ENCODE data around the gene LRRFIP1.

Gene LRRFIP1

GRCh38 chr2:237720444-237720843 is 93.1 kb downstream of the LRRFIP1 start:
- Mint-ChIP-seq H3K4me1 (peaks cover 80% of the 10 kb centered on the region), H3K9me3 (no peaks in the 10 kb centered on the region), H3K36me3 (peaks cover 3% of the 10 kb centered on the region), H3K27ac (no peak overlapping the region), H3K27me3 (no peaks in the 10 kb centered on the region), H3K4me3 (no peak overlapping the region)

DNA sequence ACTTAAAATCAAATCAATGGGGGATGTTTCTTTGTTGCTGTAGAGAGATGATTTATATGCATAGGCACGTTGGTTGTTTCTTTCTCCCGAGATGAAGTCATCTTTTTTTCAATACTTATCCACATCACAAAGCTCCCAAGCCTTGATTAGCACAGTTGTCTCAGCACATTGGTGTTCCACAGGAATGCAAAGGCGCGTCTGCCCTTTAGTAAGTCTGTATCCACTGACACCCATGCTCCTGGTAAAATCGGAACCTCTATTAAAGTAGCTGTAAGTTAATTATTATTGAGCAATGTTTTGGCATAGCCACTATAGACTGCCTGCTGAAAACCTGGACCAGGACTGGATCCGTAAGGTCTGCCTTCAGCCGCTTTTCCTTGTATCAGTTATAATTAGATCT is 93.6 kb downstream of the LRRFIP1 start:
- H3K4me3 Mint-ChIP-seq = no peak overlapping the region
- H3K9me3 Mint-ChIP-seq = no peaks in the 10 kb centered on the region
- peaks cover 77% of the 10 kb centered on the region for H3K4me1 Mint-ChIP-seq
- H3K27ac Mint-ChIP-seq = no peak overlapping the region
- H3K27me3 Mint-ChIP-seq = no peaks in the 10 kb centered on the region
- peaks cover 3% of the 10 kb centered on the region for H3K36me3 Mint-ChIP-seq

- Mint-ChIP-seq H3K27ac (peak overlapping the region; percentile 52), H3K4me3 (no peak overlapping the region)
Measured at GRCh38 chr2:237721458-237721857, 94.1 kb downstream of the LRRFIP1 start.

GRCh38 chr2:237722616-237723015 is 95.2 kb downstream of the LRRFIP1 start:
- peaks cover 74% of the 10 kb centered on the region for H3K4me1 Mint-ChIP-seq
- no peaks in the 10 kb centered on the region for H3K9me3 Mint-ChIP-seq
- H3K27ac Mint-ChIP-seq = no peak overlapping the region

More at GRCh38 chr2:237721458-237721857, 94.1 kb downstream of the LRRFIP1 start:
- Mint-ChIP-seq H3K9me3 (no peaks in the 10 kb centered on the region), H3K4me1 (peaks cover 76% of the 10 kb centered on the region), H3K27me3 (no peaks in the 10 kb centered on the region), H3K36me3 (peaks cover 3% of the 10 kb centered on the region)

GRCh38 chr2:237723023-237723422 is 95.6 kb downstream of the LRRFIP1 start:
- Mint-ChIP-seq H3K36me3 (peaks cover 3% of the 10 kb centered on the region), H3K4me1 (peaks cover 74% of the 10 kb centered on the region), H3K9me3 (no peaks in the 10 kb centered on the region), H3K27ac (no peak overlapping the region), H3K4me3 (no peak overlapping the region), H3K27me3 (no peaks in the 10 kb centered on the region)

More at GRCh38 chr2:237722616-237723015, 95.2 kb downstream of the LRRFIP1 start:
- H3K4me3 Mint-ChIP-seq = no peak overlapping the region
- peaks cover 3% of the 10 kb centered on the region for H3K36me3 Mint-ChIP-seq
- no peaks in the 10 kb centered on the region for H3K27me3 Mint-ChIP-seq

DNA sequence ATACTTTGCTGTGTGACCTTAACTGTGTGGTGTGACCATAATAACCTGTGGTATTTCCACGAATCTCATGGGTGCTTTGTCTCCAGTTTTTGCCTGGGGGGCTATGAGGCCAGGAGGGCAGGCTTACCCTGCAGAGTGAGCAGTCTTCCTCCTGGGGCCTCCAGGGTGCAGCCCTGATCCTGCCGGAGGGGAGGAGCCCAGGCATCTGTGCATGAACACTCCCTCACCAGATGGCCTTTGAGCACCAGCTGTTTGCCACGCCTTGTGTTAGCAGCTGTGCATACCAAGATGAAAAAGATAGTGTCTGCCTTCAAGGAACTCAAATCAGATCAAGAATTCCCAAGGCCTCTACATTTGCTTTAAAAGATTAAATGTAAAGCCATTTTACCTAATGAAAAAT is 96.2 kb downstream of the LRRFIP1 start:
- H3K4me1 Mint-ChIP-seq = peaks cover 71% of the 10 kb centered on the region
- H3K27me3 Mint-ChIP-seq = no peaks in the 10 kb centered on the region
- no peaks in the 10 kb centered on the region for H3K9me3 Mint-ChIP-seq
- H3K36me3 Mint-ChIP-seq = peaks cover 3% of the 10 kb centered on the region
- H3K4me3 Mint-ChIP-seq = no peak overlapping the region
- peak overlapping the region; percentile 72 for H3K27ac Mint-ChIP-seq

DNA sequence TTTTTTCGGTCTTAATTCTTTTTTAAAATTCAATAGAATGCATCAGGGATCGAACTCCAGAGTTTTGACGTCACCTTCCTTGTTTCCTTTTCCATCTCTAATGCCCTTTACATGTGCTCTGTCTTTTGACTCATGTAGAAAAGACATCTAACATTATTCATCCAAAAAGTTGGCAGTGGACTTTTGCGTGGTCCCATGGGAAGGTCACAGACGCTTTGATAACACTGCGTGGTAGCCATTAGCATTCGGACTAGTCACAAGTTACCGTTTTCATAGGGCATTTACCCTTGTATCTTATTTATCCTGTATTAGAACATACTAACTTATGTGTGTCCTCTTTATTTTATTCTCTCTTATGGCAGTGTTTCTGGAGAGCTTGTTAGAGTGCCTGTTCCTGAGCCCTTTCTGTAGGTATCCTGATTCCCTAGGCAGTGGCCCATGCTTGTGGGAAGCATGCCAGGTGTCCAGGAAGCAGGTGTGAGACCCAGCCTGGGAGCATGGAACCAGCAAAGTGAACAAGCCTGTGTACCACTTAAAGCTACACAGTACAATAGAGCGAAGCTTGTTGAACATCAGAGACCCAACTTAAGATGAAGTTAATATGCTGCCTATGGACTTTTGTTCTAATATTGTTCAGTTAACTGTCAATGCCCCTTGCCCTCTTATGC is 97.6 kb downstream of the LRRFIP1 start:
- Mint-ChIP-seq H3K4me1 (peaks cover 76% of the 10 kb centered on the region), H3K27ac (peak overlapping the region; percentile 65), H3K36me3 (peaks cover 3% of the 10 kb centered on the region), H3K9me3 (no peaks in the 10 kb centered on the region), H3K27me3 (no peaks in the 10 kb centered on the region), H3K4me3 (no peak overlapping the region)

- H3K27ac Mint-ChIP-seq = peak overlapping the region; percentile 65
- H3K36me3 Mint-ChIP-seq = peaks cover 3% of the 10 kb centered on the region
- H3K4me3 Mint-ChIP-seq = no peak overlapping the region
- no peaks in the 10 kb centered on the region for H3K9me3 Mint-ChIP-seq
- no peaks in the 10 kb centered on the region for H3K27me3 Mint-ChIP-seq
- H3K4me1 Mint-ChIP-seq = peaks cover 80% of the 10 kb centered on the region
Measured at GRCh38 chr2:237725661-237726060, 98.3 kb downstream of the LRRFIP1 start.

- Mint-ChIP-seq H3K4me1 (peaks cover 82% of the 10 kb centered on the region), H3K27ac (no peak overlapping the region), H3K27me3 (no peaks in the 10 kb centered on the region), H3K4me3 (no peak overlapping the region), H3K9me3 (no peaks in the 10 kb centered on the region), H3K36me3 (peaks cover 5% of the 10 kb centered on the region)
Measured at GRCh38 chr2:237726401-237726830, 99.0 kb downstream of the LRRFIP1 start.

GRCh38 chr2:237727363-237727762 is 100.0 kb downstream of the LRRFIP1 start:
- H3K27ac Mint-ChIP-seq = peak overlapping the region; percentile 35
- H3K4me3 Mint-ChIP-seq = no peak overlapping the region
- peaks cover 83% of the 10 kb centered on the region for H3K4me1 Mint-ChIP-seq

GRCh38 chr2:237729681-237730475 is 102.5 kb downstream of the LRRFIP1 start:
- no peak overlapping the region for H3K4me3 Mint-ChIP-seq
- no peaks in the 10 kb centered on the region for H3K9me3 Mint-ChIP-seq
- no peaks in the 10 kb centered on the region for H3K27me3 Mint-ChIP-seq
- H3K4me1 Mint-ChIP-seq = peaks cover 82% of the 10 kb centered on the region
- peak overlapping the region; percentile 52 for H3K27ac Mint-ChIP-seq
- H3K36me3 Mint-ChIP-seq = peaks cover 6% of the 10 kb centered on the region

More at GRCh38 chr2:237727363-237727762, 100.0 kb downstream of the LRRFIP1 start:
- H3K27me3 Mint-ChIP-seq = no peaks in the 10 kb centered on the region
- H3K36me3 Mint-ChIP-seq = peaks cover 6% of the 10 kb centered on the region
- H3K9me3 Mint-ChIP-seq = no peaks in the 10 kb centered on the region

- H3K4me1 Mint-ChIP-seq = peaks cover 73% of the 10 kb centered on the region
- H3K36me3 Mint-ChIP-seq = peaks cover 4% of the 10 kb centered on the region
- no peaks in the 10 kb centered on the region for H3K9me3 Mint-ChIP-seq
- peak overlapping the region; percentile 90 for H3K27ac Mint-ChIP-seq
- H3K27me3 Mint-ChIP-seq = no peaks in the 10 kb centered on the region
- peak overlapping the region; percentile 70 for H3K4me3 Mint-ChIP-seq
Measured at GRCh38 chr2:237731663-237732062, 104.3 kb downstream of the LRRFIP1 start.

DNA sequence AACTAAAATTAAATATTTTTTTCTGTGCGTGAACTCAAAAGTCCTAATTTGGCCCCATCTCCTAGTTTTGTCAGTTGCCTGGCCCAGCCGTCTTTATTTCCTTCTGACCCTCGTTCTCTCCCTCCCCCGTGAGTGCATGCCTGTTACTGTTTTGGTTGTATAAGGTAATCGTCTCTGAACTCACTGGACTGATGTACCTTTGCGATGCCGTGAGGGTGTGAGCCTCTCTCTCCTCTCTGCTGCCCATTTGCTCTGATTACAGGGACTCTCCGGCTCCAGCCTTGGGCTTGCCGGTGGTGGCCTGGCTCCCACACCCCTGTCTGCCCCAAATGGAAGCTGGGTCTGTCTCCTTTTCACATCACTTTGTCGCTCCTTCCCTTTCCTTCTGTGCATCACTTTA is 104.7 kb downstream of the LRRFIP1 start:
- Mint-ChIP-seq H3K36me3 (peaks cover 4% of the 10 kb centered on the region), H3K4me3 (peak overlapping the region; percentile 39), H3K4me1 (peaks cover 70% of the 10 kb centered on the region), H3K27ac (peak overlapping the region; percentile 86), H3K27me3 (no peaks in the 10 kb centered on the region), H3K9me3 (no peaks in the 10 kb centered on the region)

GRCh38 chr2:237732790-237733381 is 105.5 kb downstream of the LRRFIP1 start:
- peak overlapping the region; percentile 30 for H3K4me3 Mint-ChIP-seq
- H3K27me3 Mint-ChIP-seq = no peaks in the 10 kb centered on the region
- H3K36me3 Mint-ChIP-seq = peaks cover 6% of the 10 kb centered on the region
- H3K9me3 Mint-ChIP-seq = no peaks in the 10 kb centered on the region
- peaks cover 71% of the 10 kb centered on the region for H3K4me1 Mint-ChIP-seq
- peak overlapping the region; percentile 80 for H3K27ac Mint-ChIP-seq

- H3K4me3 Mint-ChIP-seq = no peak overlapping the region
- no peak overlapping the region for H3K27ac Mint-ChIP-seq
- H3K9me3 Mint-ChIP-seq = no peaks in the 10 kb centered on the region
- H3K27me3 Mint-ChIP-seq = no peaks in the 10 kb centered on the region
- peaks cover 8% of the 10 kb centered on the region for H3K36me3 Mint-ChIP-seq
- peaks cover 67% of the 10 kb centered on the region for H3K4me1 Mint-ChIP-seq
Measured at GRCh38 chr2:237733677-237734300, 106.4 kb downstream of the LRRFIP1 start.

Data from activated naive CD4-positive, alpha-beta T cell treated with anti-CD3 and anti-CD28 coated beads, Interleukin-2, amount 50 U/mL, for 24 hours (primary cell).